B cell (primary cell): ENCODE data around the gene ADGRF1. TPM values are rescaled to one million over a fixed set of nuclear protein-coding genes. Genes with fewer than 3 reads are reported as not detected.
A peak's percentile ranks its signal among the peaks of the same experiment; 100 is the strongest.
"Not testable (repeated sequence)": the region's sequence is repeated elsewhere in the genome, so short reads cannot be mapped to it uniquely, and the experiment has no call there.

Experiments used
- ATAC-seq: fragments of 200-7000 bp; cut with Tn5 transposase; one replicate; pipeline ENCODE4 v1.10.0; 2021; ENCODE audit warnings: low read depth, mild to moderate bottlenecking, moderate number of reproducible peaks, moderate library complexity
- CTCF ChIA-PET: fragments of 350-600 bp; sonication (Branson Sonifier 250); formaldehyde crosslinking; loops from one replicate; lab custom pipeline; 2021; ENCODE audit warnings: antibody characterized with exemption, inconsistent platforms; lab: Charles Lee
- POLR2A ChIA-PET: fragments of 350-600 bp; sonication (Branson Sonifier 250); formaldehyde crosslinking; loops from one replicate; lab custom pipeline; 2021; ENCODE audit warnings: antibody characterized with exemption; lab: Charles Lee
- DNase-seq: peaks from one replicate; pipeline ENCODE4 v3.0.0; 2013
- H2AFZ ChIP-seq: 2 replicates; pipeline ENCODE4 v1.6.1; 2012; ENCODE audit warnings: mild to moderate bottlenecking, low read depth, low read length; ENCODE audit not compliant: insufficient read depth, poor library complexity, severe bottlenecking
- H3K27ac ChIP-seq, 2 donors: 1 replicate in 1 of 2; 2 replicates in 1 of 2; pipeline ENCODE4 v1.5.1; 2012 to 2013; ENCODE audit warnings: low read length in 2 of 2, mild to moderate bottlenecking in 2 of 2, moderate library complexity in 1 of 2
- H3K27me3 ChIP-seq, 4 experiments: fragments of 200-600 bp in 1 of 4; sonication (generic) in 1 of 4; replicated peaks in 1 of 4; 1 replicate in 2 of 4; 2 replicates in 2 of 4; pipeline versions ENCODE4 v1.6.1 to v1.7.0; 2013 to 2016; ENCODE audit warnings: low read length in 3 of 4, mild to moderate bottlenecking in 2 of 4, mixed read lengths in 1 of 4, moderate library complexity in 1 of 4; ENCODE audit not compliant: insufficient read depth in 4 of 4, control insufficient read depth in 3 of 4; ENCODE audit errors: control extremely low read depth in 1 of 4
- H3K36me3 ChIP-seq, 2 experiments: replicated peaks in 1 of 2; 1 replicate in 1 of 2; 2 replicates in 1 of 2; pipeline versions ENCODE4 v1.6.1 to v1.7.1; 2013; ENCODE audit warnings: low read length in 1 of 2; ENCODE audit not compliant: insufficient read depth in 2 of 2, control insufficient read depth in 1 of 2; ENCODE audit errors: control extremely low read depth in 1 of 2, extremely low read depth in 1 of 2
- H3K4me1 ChIP-seq, 2 donors: fragments of 200-600 bp in 1 of 2; sonication (generic) in 1 of 2; 1 replicate in 1 of 2; 2 replicates in 1 of 2; pipeline versions ENCODE4 v1.5.1 to v1.6.1; 2013 to 2017; ENCODE audit warnings: low read length in 2 of 2; ENCODE audit not compliant: control insufficient read depth in 2 of 2, insufficient read depth in 2 of 2
- H3K4me2 ChIP-seq: replicated peaks from 2 replicates; pipeline ENCODE3; 2012; ENCODE audit warnings: mild to moderate bottlenecking, low read depth, low read length; ENCODE audit not compliant: poor library complexity, severe bottlenecking
- H3K4me3 ChIP-seq, 5 experiments: fragments of 200-600 bp in 1 of 5; sonication (generic) in 1 of 5; 1 replicate in 3 of 5; 2 replicates in 2 of 5; pipeline versions ENCODE4 v1.5.1 to v1.7.0; 2011 to 2016; ENCODE audit warnings: low read length in 4 of 5, mild to moderate bottlenecking in 4 of 5, low read depth in 2 of 5, control low read depth in 1 of 5, moderate library complexity in 1 of 5; ENCODE audit not compliant: insufficient read depth in 1 of 5; ENCODE audit errors: control extremely low read depth in 1 of 5, extremely low read depth in 1 of 5
- H3K79me2 ChIP-seq: fragments of 200-600 bp; sonication (generic); one replicate; pipeline ENCODE4 v1.6.0; 2016; ENCODE audit warnings: low read length; ENCODE audit not compliant: control insufficient read depth, insufficient read depth
- H3K9ac ChIP-seq: fragments of 200-600 bp; sonication (generic); 2 replicates; pipeline ENCODE4 v1.6.1; 2017; ENCODE audit warnings: mild to moderate bottlenecking, low read length, moderate library complexity
- H3K9me3 ChIP-seq, 3 donors: one replicate each; pipeline versions ENCODE4 v1.6.1 to v1.7.1; 2013; ENCODE audit warnings: low read length in 2 of 3; ENCODE audit not compliant: control insufficient read depth in 2 of 3, insufficient read depth in 1 of 3; ENCODE audit errors: control extremely low read depth in 1 of 3
- H4K20me1 ChIP-seq: 2 replicates; pipeline ENCODE4 v1.6.0; 2012; ENCODE audit warnings: mild to moderate bottlenecking, low read length; ENCODE audit not compliant: insufficient read depth, control insufficient read depth, poor library complexity, severe bottlenecking
- H3K27ac Mint-ChIP-seq: one replicate; pipeline ENCODE4 v1.8.0; 2021; ENCODE audit warnings: mixed read lengths
- H3K27me3 Mint-ChIP-seq: one replicate; pipeline ENCODE4 v1.8.0; 2021; ENCODE audit warnings: mixed read lengths
- H3K4me1 Mint-ChIP-seq: one replicate; pipeline ENCODE4 v1.8.0; 2021; ENCODE audit warnings: mixed read lengths
- H3K4me3 Mint-ChIP-seq: one replicate; pipeline ENCODE4 v1.8.0; 2021; ENCODE audit warnings: mixed read lengths
- H3K9me3 Mint-ChIP-seq: one replicate; pipeline ENCODE4 v1.8.0; 2022; ENCODE audit warnings: mixed read lengths; ENCODE audit not compliant: insufficient read depth
- EZH2 ChIP-seq: IDR thresholded peaks from 2 replicates; pipeline ENCODE4 v1.6.1; 2012; ENCODE audit warnings: borderline replicate concordance, low read depth, mild to moderate bottlenecking, moderate library complexity, low read length; ENCODE audit not compliant: insufficient read depth, poor library complexity, severe bottlenecking
- WGBS: methylation state at CpG from one replicate; pipeline ENCODE4 v1.1.5; 2013; ENCODE audit warnings: missing lambda C conversion rate; ENCODE audit not compliant: insufficient coverage; 5-methylcytosine and 5-hydroxymethylcytosine counted together
- intact Hi-C: fragments of 100-400 bp; cut with micrococcal nuclease; formaldehyde crosslinking; loops from one replicate; pipeline ENCODE4 v1.10.0; 2022
- polyA plus RNA-seq: library from polyadenylated mRNA; depleted of rRNA; stranded (reverse); fragments of >200 nt; gene quantifications from 2 replicates; pipeline ENCODE4 v1.2.3, GENCODE V29; 2012
- total RNA-seq, 2 donors: library from RNA; stranded (reverse); fragments of 120-200 nt in 1 of 2; gene quantifications; 1 replicate in 1 of 2; 2 replicates in 1 of 2; pipeline versions ENCODE4 v1.2.3 to v1.2.4, GENCODE V29; 2013 to 2022
- TF ChIP-seq, protein P1 (sequence below): fragments of 200-600 bp; IDR thresholded peaks from one replicate; pipeline ENCODE4 v1.8.0; 2022; ENCODE audit warnings: antibody characterized with exemption, mild to moderate bottlenecking

The ADGRF1 gene
- total and polyA plus RNA-seq, 2 donors (not counting 1 experiment from before 2014, with no cell fraction given), result not detected

DNA sequence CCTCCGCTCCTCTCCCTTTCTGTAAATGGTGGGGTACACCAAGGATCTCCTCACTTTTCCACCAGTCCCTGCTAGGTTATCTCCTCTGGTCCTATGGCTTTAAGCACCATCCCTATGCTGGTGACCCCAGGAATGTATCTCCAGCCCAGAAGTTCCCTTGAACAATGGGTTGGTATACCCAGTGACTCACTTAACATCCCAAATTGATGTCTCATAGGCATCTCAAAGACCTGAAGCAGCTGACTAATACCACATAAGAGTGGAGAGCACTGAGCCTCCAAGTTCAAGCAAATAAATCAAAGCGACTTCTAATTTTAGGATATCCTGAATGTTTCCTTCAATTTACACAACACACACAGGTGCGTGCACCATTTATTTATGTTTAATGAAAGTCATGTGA lies 48.3 kb downstream of the ADGRF1 start:
- peaks cover 3% of the 10 kb centered on the region for H3K27me3 Mint-ChIP-seq
- Histone ChIP-seq H3K27me3 (no peaks in the 10 kb centered on the region), H3K27ac (no peak overlapping the region), H3K79me2 (no peaks in the 10 kb centered on the region), H4K20me1 (no peaks in the 10 kb centered on the region), H2AFZ (no peak overlapping the region), H3K4me3 (no peak overlapping the region), H3K9ac (no peak overlapping the region), H3K4me1 (no peaks in the 10 kb centered on the region), H3K4me2 (no peak overlapping the region), H3K9me3 (no peaks in the 10 kb centered on the region), H3K36me3 (no peaks in the 10 kb centered on the region)
- intact Hi-C loops, result no loop called here
- WGBS, result 100% methylated on average over 1 of the region's 3 CpGs
- no peak overlapping the region for H3K27ac Mint-ChIP-seq
- no peak for DNase-seq
- no peaks in the 10 kb centered on the region for H3K9me3 Mint-ChIP-seq
- no peaks in the 10 kb centered on the region for H3K4me1 Mint-ChIP-seq
- TF ChIP-seq EZH2, result no peak
- TF ChIP-seq, protein P1, sequence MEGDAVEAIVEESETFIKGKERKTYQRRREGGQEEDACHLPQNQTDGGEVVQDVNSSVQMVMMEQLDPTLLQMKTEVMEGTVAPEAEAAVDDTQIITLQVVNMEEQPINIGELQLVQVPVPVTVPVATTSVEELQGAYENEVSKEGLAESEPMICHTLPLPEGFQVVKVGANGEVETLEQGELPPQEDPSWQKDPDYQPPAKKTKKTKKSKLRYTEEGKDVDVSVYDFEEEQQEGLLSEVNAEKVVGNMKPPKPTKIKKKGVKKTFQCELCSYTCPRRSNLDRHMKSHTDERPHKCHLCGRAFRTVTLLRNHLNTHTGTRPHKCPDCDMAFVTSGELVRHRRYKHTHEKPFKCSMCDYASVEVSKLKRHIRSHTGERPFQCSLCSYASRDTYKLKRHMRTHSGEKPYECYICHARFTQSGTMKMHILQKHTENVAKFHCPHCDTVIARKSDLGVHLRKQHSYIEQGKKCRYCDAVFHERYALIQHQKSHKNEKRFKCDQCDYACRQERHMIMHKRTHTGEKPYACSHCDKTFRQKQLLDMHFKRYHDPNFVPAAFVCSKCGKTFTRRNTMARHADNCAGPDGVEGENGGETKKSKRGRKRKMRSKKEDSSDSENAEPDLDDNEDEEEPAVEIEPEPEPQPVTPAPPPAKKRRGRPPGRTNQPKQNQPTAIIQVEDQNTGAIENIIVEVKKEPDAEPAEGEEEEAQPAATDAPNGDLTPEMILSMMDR, result no peak
- ATAC-seq, result no peak
- CTCF ChIA-PET, result no interaction called here
- POLR2A ChIA-PET, result no interaction called here
- H3K4me3 Mint-ChIP-seq, result no peak overlapping the region

DNA sequence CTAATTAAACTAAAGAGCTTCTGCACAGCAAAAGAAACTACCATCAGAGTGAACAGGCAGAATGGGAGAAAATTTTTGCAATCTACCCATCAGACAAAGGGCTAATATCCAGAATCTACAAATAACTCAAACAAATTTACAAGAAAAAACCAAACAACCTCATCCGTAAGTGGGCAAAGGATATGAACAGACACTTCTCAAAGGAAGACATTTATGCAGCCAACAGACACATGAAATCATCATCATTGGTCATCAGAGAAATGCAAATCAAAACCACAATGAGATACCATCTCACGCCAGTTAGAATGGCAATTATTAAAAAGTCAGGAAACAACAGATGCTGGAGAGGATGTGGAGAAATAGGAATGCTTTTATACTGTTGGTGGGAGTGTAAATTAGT lies 49.7 kb downstream of the ADGRF1 start:
- H3K27ac Mint-ChIP-seq, H3K27me3 Mint-ChIP-seq, ATAC-seq, POLR2A ChIA-PET, H3K79me2 ChIP-seq, CTCF ChIA-PET, H2AFZ ChIP-seq, H3K27me3 ChIP-seq, H3K4me3 ChIP-seq, intact Hi-C loops, H3K9ac ChIP-seq, H3K4me3 Mint-ChIP-seq, H3K27ac ChIP-seq, H3K4me2 ChIP-seq, H4K20me1 ChIP-seq, H3K9me3 Mint-ChIP-seq, H3K36me3 ChIP-seq, H3K4me1 ChIP-seq, H3K4me1 Mint-ChIP-seq, DNase-seq, H3K9me3 ChIP-seq: not testable (repeated sequence)
- no CpG with 5 or more reads among the region's 2 CpGs for WGBS

DNA sequence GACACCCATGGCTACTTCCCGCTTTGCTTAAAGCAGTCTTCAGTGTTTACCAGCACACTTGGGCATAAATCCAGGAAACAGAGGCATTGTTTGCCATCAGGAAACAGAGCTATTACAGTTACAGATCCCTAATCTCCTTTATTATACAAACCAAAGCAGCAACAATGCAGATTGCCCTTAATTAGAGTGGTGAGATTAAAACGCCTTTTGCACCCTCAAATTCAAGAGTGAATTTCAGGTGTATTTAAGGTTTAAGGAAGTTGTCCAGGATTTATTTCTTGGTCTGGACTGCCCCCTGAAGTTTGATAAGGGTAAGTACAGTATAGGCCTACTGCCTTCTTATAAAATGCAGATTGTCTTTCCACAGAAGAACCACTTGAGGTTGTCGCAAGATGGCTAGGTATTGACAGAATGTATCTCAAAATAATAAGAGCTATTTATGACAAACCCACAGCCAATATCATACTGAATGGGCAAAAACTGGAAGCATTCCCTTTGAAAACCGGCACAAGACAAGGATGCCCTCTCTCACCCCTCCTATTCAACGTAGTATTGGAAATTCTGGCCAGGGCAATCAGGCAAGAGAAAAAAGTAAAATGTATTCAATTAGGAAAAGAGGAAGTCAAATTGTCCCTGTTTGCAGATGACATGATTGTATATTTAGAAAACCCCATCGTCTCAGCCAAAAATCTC lies 51.2 kb downstream of the ADGRF1 start:
- CTCF ChIA-PET, intact Hi-C loops, H3K4me1 ChIP-seq, H3K27ac Mint-ChIP-seq, H3K4me3 ChIP-seq, H3K36me3 ChIP-seq, H3K27ac ChIP-seq, H3K9me3 ChIP-seq, ATAC-seq, H3K4me3 Mint-ChIP-seq, H3K27me3 Mint-ChIP-seq, H3K4me2 ChIP-seq, H2AFZ ChIP-seq, H3K27me3 ChIP-seq, H3K9me3 Mint-ChIP-seq, POLR2A ChIA-PET, H3K4me1 Mint-ChIP-seq, H3K9ac ChIP-seq, H4K20me1 ChIP-seq, H3K79me2 ChIP-seq: not testable (repeated sequence)
- WGBS, result 29% methylated on average over 1 of the region's 6 CpGs
- DNase-seq, result peak; percentile 3
